K562 (cell line): ENCODE results near the gene FITM1. TPM values are rescaled to one million over a fixed set of nuclear protein-coding genes. Genes with fewer than 3 reads are reported as not detected.

Experiments
- ATAC-seq: fragments of 200-7000 bp; cut with Tn5 transposase; 3 replicates; pipeline ENCODE4 v1.9.1; 2020; ENCODE audit warnings: moderate library complexity
- BruUV-seq: library from RNA; stranded (reverse); fragments of 400-500 nt; replicated peaks from 2 replicates; lab custom pipeline; 2021; lab: Mats Ljungman, UMichigan
- CTCF ChIA-PET: fragments of 300-600 bp; formaldehyde crosslinking; extraction: SDS; loops from one replicate; lab custom pipeline; 2021; ENCODE audit warnings: low intra/inter-chr PET ratio; lab: Yijun Ruan, JAX
- POLR2A ChIA-PET: fragments of 300-600, 350-650 bp; sonication (Branson Sonifier 250); formaldehyde crosslinking; extraction: SDS; loops from one replicate; lab custom pipeline; 2021; ENCODE audit warnings: antibody characterized with exemption, inconsistent platforms; lab: Yijun Ruan, JAX
- DNase-seq, 4 experiments: peaks; one replicate each; pipeline versions ENCODE4 v3.0.0 to v3.0.0-alpha.2; 2011 to 2018; ENCODE audit warnings: low spot score in 3 of 4, mixed read lengths in 3 of 4; ENCODE audit errors: extremely low read depth in 1 of 4
- FAIRE-seq: peaks from 2 replicates; lab custom pipeline; 2011; peaks lifted over from hg19 to GRCh38; lab: Jason Lieb, UNC
- H2AFZ ChIP-seq: 2 replicates; pipeline ENCODE4 v1.6.0; 2011; ENCODE audit warnings: low read depth, low read length, control low read depth, inconsistent platforms
- H3K27ac ChIP-seq: fragments of 200-600 bp; 3 replicates; pipeline ENCODE4 v1.8.0; 2011; ENCODE audit warnings: low read depth, mild to moderate bottlenecking, control low read depth, inconsistent platforms, low read length, moderate library complexity, mixed read lengths; ENCODE audit errors: extremely low read depth
- H3K27me3 ChIP-seq, 2 experiments: fragments of 300-600 bp in 1 of 2; 2 replicates in 1 of 2; 3 replicates in 1 of 2; pipeline versions ENCODE4 v1.6.0 to v1.8.0; 2011; ENCODE audit warnings: inconsistent platforms in 2 of 2, low read length in 2 of 2, mild to moderate bottlenecking in 1 of 2, mixed read lengths in 1 of 2, moderate library complexity in 1 of 2; ENCODE audit not compliant: control insufficient read depth in 2 of 2, insufficient read depth in 2 of 2
- H3K36me3 ChIP-seq: fragments of 300-600 bp; 3 replicates; pipeline ENCODE4 v1.8.0; 2011; ENCODE audit warnings: mild to moderate bottlenecking, low read length, inconsistent platforms; ENCODE audit not compliant: control insufficient read depth, insufficient read depth
- H3K4me1 ChIP-seq, 2 experiments: fragments of 200-600 bp in 1 of 2; replicated peaks in 1 of 2; 2 replicates in 1 of 2; 3 replicates in 1 of 2; pipeline versions ENCODE4 v1.5.1 to v1.8.0; 2011; ENCODE audit warnings: inconsistent platforms in 2 of 2, low read length in 2 of 2, mild to moderate bottlenecking in 1 of 2, mixed read lengths in 1 of 2, moderate library complexity in 1 of 2; ENCODE audit not compliant: control insufficient read depth in 2 of 2, insufficient read depth in 2 of 2
- H3K4me2 ChIP-seq: 2 replicates; pipeline ENCODE4 v1.6.1; 2011; ENCODE audit warnings: low read length, control low read depth, inconsistent platforms, mixed read lengths; ENCODE audit not compliant: insufficient read depth
- H3K4me3 ChIP-seq: fragments of 200-600 bp; sonication (generic), shearing (Covaris generic); 2 replicates; pipeline ENCODE4 v1.5.1; 2016; ENCODE audit warnings: control low read depth, inconsistent platforms
- H3K79me2 ChIP-seq: fragments of 200-600 bp; 3 replicates; pipeline ENCODE4 v1.8.0; 2011; ENCODE audit warnings: low read length, inconsistent platforms; ENCODE audit not compliant: control insufficient read depth, insufficient read depth
- H3K9ac ChIP-seq, 2 experiments: 2 replicates each; pipeline versions ENCODE4 v1.6.0 to v1.6.1; 2011; ENCODE audit warnings: low read depth in 2 of 2, low read length in 2 of 2, control low read depth in 1 of 2, inconsistent platforms in 1 of 2, mild to moderate bottlenecking in 1 of 2, mixed read lengths in 1 of 2; ENCODE audit not compliant: insufficient read depth in 1 of 2
- H3K9me1 ChIP-seq: one replicate; pipeline ENCODE4 v1.6.0; 2011; ENCODE audit warnings: inconsistent platforms, mild to moderate bottlenecking, low read length, moderate library complexity; ENCODE audit not compliant: control insufficient read depth, insufficient read depth
- H3K9me3 ChIP-seq: replicated peaks from 2 replicates; pipeline ENCODE4 v1.5.1; 2011; ENCODE audit warnings: low read depth, low read length, inconsistent platforms; ENCODE audit not compliant: control insufficient read depth, insufficient read depth
- H4K20me1 ChIP-seq: replicated peaks from 2 replicates; pipeline ENCODE4 v1.6.1; 2011; ENCODE audit warnings: low read length, inconsistent platforms, mixed read lengths; ENCODE audit not compliant: control insufficient read depth, insufficient read depth
- CREB5 ChIP-seq: fragments of 250-450 bp; sonication (Bioruptor Pico); IDR thresholded peaks from 2 replicates; pipeline ENCODE4 v1.5.0; 2020; ENCODE audit warnings: mild to moderate bottlenecking
- EGR1 ChIP-seq: fragments of 450-650 bp; conservative IDR thresholded peaks from 2 replicates; pipeline ENCODE4 v1.6.1; 2017; ENCODE audit warnings: mild to moderate bottlenecking
- FOS ChIP-seq: IDR thresholded peaks from 3 replicates; pipeline ENCODE4 v1.6.1; 2011; ENCODE audit not compliant: insufficient read length; ENCODE audit errors: extremely low read depth
- RBM15 ChIP-seq: fragments of 200-400 bp; formaldehyde crosslinking; IDR thresholded peaks from 2 replicates; pipeline ENCODE4 v1.6.1; 2018; ENCODE audit warnings: mild to moderate bottlenecking, low read length, moderate library complexity; ENCODE audit not compliant: insufficient read depth
- TOE1 ChIP-seq, 2 experiments: fragments of 450-650 bp in 1 of 2; sonication (generic) in 1 of 2; formaldehyde crosslinking in 1 of 2; IDR thresholded peaks; 2 replicates each; pipeline versions ENCODE4 v1.7.1 to v1.8.0; 2016 to 2022; ENCODE audit warnings: borderline replicate concordance in 2 of 2, mild to moderate bottlenecking in 2 of 2, antibody characterized with exemption in 1 of 2, inconsistent platforms in 1 of 2, low read depth in 1 of 2, missing genetic modification reagents in 1 of 2, moderate library complexity in 1 of 2
- WGBS: fragments of 100-300 bp; shearing (Covaris generic); methylation state at CpG from one replicate; pipeline ENCODE4 v1.1.6; 2016; ENCODE audit warnings: low coverage, mixed read lengths; ENCODE audit not compliant: insufficient coverage; ENCODE audit errors: missing lambda C conversion rate; 5-methylcytosine and 5-hydroxymethylcytosine counted together
- in situ Hi-C: fragments of 300-500 bp; cut with MboI; formaldehyde crosslinking; loops from 4 replicates; pipeline ENCODE4 v1.15.0; 2018; ENCODE audit warnings: inconsistent platforms, mixed read lengths
- intact Hi-C: fragments of 100-400 bp; cut with micrococcal nuclease; formaldehyde crosslinking; loops from 2 replicates; pipeline ENCODE4 v1.14.2; 2022
- polyA plus RNA-seq, 8 experiments: library from polyadenylated mRNA; depleted of rRNA in 4 of 8; stranded (reverse) in 5 of 8; unstranded in 3 of 8; fragments of >200 nt; fragmentation: Nextera tagmentation in 2 of 8; fragmentation: Illumina TruSeq in 1 of 8; extraction: Ambion mirVana in 2 of 8; extraction: Trizol in 1 of 8; gene quantifications; 2 replicates each; pipeline versions ENCODE4 v1.2.1 to v1.2.3, GENCODE V29; 2011 to 2014; ENCODE audit warnings: inconsistent platforms in 1 of 8, missing spikeins in 1 of 8
- total RNA-seq, 7 experiments: library from RNA; depleted of rRNA in 6 of 7; stranded (reverse); fragments of >200 nt in 6 of 7; fragmentation: Illumina TruSeq in 2 of 7; extraction: Trizol in 2 of 7; gene quantifications; 2 replicates each; pipeline versions ENCODE4 v1.2.1 to v1.2.3, GENCODE V29; 2011 to 2021; ENCODE audit warnings: low replicate concordance in 1 of 7
- TF ChIP-seq, protein P1 (sequence below): fragments of 450-650 bp; IDR thresholded peaks from 2 replicates; pipeline ENCODE4 v1.6.1; 2016; ENCODE audit warnings: missing biosample characterization, missing genetic modification characterization

FITM1 gene
- total and polyA plus RNA-seq, 9 of the 15 experiments (the other 6 are each of a cell fraction or from before 2014, with no cell fraction given): 0.09 to 0.20 TPM; not detected in 7

- H3K27ac ChIP-seq: no peak overlapping the region
- CTCF ChIA-PET: no interaction called here
- H3K36me3 ChIP-seq: no peaks in the 10 kb centered on the region
- no TSS peak for BruUV-seq
- no peak overlapping the region for H3K4me2 ChIP-seq
- FAIRE-seq (no peak), ATAC-seq (no peak)
- H3K9me3 ChIP-seq: no peaks in the 10 kb centered on the region
- WGBS: 14% methylated on average over 1 of the region's 1 CpG
- POLR2A ChIA-PET: no interaction called here
- no peak overlapping the region; a peak in 1 of 4 replicates for H3K9ac ChIP-seq
- H3K27me3 ChIP-seq: no peaks in the 10 kb centered on the region
- H3K9me1 ChIP-seq: no peaks in the 10 kb centered on the region
- H3K4me3 ChIP-seq: no peak overlapping the region
- H3K4me1 ChIP-seq: peaks cover 5 to 8% of the 10 kb centered on the region in 2 experiments
- in situ Hi-C loops (loop anchor here (5.0 kb wide), 1 partner anchor 75 kb away; no protein-coding TSS in a partner anchor), intact Hi-C loops (no loop called here)
- no peak overlapping the region for H2AFZ ChIP-seq
- TF ChIP-seq FOS: no peak
- TF ChIP-seq EGR1: no peak
- TF ChIP-seq TOE1 (IDR thresholded peaks at IDR 0.05; ENCODE audit: borderline replicate concordance): no peak
- no peak for TF ChIP-seq TOE1 (CRISPR knock-in tag; IDR thresholded peaks at IDR 0.05; ENCODE audit: borderline replicate concordance, low read depth)
- no peak for TF ChIP-seq CREB5
- TF ChIP-seq, protein P1, sequence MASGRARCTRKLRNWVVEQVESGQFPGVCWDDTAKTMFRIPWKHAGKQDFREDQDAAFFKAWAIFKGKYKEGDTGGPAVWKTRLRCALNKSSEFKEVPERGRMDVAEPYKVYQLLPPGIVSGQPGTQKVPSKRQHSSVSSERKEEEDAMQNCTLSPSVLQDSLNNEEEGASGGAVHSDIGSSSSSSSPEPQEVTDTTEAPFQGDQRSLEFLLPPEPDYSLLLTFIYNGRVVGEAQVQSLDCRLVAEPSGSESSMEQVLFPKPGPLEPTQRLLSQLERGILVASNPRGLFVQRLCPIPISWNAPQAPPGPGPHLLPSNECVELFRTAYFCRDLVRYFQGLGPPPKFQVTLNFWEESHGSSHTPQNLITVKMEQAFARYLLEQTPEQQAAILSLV (tag): no peak
- TF ChIP-seq RBM15: no peak
- TF ChIP-seq, all 486 proteins: peak for 0
- H4K20me1 ChIP-seq: no peaks in the 10 kb centered on the region
- DNase-seq: no peak
- no peaks in the 10 kb centered on the region for H3K79me2 ChIP-seq
Measured at GRCh38 chr14:24087004-24087403, 43.5 kb upstream of the FITM1 start.
